Stimulated activated CD4-positive, alpha-beta T cell treated with anti-CD3 and anti-CD28 coated beads, TNF-alpha, amount 100 ng/mL, for 1 hour (primary cell): Measurements from ENCODE around the gene NPW.
A peak's percentile ranks its signal among the peaks of the same experiment; 100 is the strongest.

Experiments
- DNase-seq, 3 donors: peaks; one replicate each; pipeline ENCODE4 v3.0.0-alpha.2; 2020; ENCODE audit warnings: low read depth in 3 of 3, low spot score in 1 of 3

NPW gene

DNA sequence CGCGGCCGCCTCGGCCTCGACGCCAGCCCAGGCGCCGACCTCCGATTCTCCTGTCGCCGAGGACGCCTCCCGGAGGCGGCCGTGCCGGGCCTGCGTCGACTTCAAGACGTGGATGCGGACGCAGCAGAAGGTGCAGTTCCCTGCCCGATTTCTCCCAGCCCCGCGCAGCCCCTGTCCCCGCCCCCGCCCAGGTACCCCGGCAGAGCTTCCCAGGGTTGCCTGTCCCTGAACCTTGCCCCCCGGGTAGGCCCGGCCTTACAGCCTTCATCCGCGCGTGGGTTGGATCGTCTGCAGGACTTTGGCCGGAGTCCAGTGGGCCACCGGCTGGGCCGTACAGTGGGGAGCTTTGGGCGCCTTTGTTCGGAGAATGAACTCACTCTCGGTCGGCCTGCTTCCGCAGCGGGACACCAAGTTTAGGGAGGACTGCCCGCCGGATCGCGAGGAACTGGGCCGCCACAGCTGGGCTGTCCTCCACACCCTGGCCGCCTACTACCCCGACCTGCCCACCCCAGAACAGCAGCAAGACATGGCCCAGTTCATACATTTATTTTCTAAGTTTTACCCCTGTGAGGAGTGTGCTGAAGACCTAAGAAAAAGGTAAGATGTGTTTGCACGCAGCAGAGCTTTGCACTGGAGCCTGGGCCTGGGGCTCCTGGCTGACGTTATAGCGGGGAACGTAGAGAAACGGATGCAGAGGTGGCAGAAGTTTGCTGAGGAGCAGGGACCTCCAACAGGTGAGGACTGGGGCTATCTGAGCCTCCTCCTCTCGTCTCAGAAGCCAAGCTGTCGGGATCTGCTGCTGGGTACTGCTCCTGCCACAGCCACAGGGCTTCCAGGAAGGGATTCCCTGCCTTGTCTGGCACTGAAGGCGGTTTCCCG, 35.0 kb upstream of the NPW start:
- no peak for DNase-seq

DNA sequence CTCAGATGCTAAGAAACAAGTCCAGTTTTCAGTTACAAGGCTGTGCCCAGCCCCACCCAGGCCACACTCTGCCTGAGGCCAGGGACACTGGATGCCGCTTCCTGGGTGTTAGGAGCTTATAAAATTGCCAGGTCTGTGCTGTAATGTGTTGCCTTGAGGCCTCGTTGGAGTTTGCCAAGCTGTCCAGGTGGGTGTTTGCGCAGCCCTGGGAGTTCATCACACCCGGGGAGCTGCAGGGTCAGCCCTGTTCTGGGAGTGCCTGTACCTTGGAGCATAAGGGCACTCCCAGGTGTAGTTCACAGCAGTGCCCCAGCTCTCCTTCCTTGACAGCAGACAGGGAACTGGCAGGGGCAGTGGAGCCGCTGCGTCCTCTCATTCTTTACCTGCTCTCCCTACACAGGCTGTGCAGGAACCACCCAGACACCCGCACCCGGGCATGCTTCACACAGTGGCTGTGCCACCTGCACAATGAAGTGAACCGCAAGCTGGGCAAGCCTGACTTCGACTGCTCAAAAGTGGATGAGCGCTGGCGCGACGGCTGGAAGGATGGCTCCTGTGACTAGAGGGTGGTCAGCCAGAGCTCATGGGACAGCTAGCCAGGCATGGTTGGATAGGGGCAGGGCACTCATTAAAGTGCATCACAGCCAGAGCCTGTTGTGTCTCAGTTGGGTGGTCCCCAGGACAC, 34.0 kb upstream of the NPW start:
- DNase-seq: no peak

DNA sequence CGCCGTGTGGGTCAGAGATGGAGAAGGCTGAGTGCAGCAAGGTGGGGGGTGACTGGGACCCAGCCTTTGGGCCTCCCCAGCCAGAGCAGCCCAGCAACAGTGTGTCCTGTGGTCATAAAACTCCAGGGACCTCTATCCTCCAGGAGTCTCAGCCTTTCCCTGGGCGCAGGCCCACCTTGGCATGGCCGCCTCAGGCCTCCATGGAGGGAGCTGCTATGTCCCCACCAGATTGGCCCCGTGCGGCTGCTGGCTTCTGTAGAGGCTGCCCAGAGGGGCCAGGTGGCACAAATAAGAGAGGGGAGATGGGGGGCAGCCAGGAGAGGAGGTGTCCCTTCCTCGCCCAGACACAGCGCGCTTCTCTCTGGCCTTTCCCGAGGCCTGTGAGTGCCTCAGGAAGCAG, 32.4 kb upstream of the NPW start:
- no peak for DNase-seq

DNA sequence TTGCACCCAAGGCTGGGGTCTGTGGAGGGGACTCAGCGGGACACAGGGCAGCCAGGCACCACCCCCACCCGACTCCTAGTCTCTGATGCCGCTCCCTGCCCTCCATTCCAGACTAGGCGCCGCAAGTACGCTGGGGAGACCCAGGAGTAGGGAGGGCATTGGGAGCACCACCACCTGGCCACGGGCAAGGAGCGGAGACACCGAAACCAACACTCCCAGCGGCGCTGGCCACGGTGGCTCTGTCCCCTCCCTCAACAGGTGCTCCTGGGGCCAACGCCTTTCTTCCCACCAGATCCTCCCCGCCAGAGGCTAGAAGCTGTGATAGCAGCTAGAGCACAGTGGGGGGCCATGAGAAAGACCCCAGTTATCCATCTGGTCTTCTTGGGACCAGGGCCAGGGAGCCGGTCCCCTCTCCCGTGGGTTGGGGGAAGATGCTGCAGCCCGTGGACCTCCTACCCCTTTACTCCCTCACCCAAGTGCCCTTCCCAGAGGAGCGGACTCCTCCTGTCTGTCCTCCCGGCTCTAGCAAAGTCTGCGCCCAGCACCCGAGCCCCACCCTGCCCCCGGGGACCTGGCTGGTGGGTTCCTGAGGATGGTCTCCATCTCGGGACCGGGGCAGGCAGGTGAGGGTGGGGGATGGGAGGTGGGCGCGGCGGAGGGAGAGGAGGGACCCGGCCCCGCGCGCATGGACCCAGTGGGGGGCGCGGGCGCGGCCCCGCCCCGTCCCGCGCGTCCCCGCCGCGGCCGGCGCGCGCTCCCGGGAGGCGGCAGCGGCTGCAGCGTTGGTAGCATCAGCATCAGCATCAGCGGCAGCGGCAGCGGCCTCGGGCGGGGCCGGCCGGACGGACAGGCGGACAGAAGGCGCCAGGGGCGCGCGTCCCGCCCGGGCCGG, 30.1 kb upstream of the NPW start, which contains the start of gene SYNGR3:
Gene SYNGR3 (plus strand): TSS at position 762 of the 892 bp plus-strand sequence. CDS start 133 bp downstream, outside the sequence.
- DNase-seq: no peak

DNA sequence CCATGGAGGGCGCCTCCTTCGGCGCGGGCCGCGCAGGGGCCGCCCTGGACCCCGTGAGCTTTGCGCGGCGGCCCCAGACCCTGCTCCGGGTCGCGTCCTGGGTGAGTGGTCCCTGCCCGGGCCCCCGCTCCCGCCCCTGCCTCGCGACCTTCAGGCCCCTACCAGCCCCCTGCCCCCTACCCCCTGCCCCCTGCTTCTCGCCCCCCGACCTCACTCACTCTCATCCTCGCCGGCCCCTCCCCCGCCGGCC, 29.6 kb upstream of the NPW start:
- DNase-seq: no peak

DNA sequence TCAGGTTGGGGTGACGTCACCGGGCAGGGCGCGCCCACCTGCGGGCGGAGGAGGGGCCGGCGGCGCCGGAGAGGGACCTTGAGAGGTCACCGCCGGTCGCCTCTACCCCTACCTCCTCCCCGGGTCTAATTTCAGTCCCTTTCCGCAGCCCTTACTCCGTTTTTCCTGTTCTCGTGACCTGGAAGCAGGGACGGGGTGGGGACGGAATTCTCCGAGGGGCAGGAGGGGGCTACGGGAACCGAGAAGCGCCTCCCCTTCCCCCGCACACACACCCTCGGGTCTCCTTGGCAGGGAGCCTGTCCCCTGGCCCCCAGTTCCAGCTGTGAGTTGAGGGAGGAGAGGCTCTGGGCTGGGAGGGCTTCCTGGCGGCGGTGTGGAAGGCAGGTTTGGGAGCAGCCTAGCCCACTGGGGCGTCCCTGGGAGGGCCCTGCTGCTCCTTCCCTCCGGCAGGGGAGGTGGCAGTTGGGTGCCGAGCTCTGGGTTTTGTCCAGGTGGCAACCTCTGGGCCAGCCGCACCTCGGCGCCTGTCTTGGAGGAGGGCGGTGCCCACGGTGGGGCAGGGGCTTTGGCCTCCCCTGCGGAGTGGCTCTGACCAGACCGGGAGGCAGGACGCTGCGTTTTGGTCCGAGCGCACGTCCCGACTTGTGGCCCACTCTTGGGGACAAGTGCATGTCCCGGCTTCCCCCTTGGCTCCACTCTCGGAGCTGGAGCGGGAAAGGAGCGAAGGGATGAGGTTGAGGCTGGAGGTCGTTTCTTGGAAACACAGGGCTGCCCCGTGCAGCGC, 29.0 kb upstream of the NPW start:
- DNase-seq: no peak

DNA sequence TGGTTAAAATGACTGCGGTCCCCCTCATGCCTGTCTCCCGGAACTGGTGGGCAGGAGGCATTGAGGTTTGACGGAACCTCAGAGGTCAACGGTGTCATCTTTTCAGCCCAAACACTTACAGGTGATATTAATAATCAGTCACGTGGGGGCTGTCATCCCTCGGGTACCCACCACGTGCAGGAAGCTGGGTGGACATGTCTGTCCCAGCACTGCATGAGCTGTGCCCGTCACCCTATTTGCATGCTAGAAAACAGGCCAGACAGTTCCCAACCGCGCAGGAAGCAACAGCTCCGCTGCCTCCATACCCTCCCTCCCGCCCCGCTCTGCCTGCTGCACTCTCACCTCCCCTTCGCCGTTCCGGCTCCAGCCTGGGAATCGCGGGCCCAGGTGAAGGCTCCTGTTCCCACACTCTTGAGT, 28.4 kb upstream of the NPW start:
- DNase-seq: no peak

DNA sequence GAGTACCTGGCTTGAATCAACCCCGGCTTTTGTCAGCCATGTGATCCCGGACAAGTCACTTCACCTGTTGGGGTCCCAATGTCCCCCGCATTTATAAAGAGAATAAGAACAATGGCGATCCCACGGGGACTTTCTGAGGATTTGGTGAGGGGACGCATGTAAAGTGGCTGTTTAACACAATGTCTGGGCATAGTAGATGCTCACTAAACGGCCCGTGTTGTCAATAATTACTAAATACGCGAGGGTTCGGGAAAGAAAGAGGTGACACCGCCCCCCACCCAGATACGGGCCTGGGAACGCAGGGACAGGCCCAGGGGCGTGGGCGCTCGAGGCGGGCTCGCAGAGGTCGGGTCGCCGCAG, 28.0 kb upstream of the NPW start:
- no peak for DNase-seq

DNA sequence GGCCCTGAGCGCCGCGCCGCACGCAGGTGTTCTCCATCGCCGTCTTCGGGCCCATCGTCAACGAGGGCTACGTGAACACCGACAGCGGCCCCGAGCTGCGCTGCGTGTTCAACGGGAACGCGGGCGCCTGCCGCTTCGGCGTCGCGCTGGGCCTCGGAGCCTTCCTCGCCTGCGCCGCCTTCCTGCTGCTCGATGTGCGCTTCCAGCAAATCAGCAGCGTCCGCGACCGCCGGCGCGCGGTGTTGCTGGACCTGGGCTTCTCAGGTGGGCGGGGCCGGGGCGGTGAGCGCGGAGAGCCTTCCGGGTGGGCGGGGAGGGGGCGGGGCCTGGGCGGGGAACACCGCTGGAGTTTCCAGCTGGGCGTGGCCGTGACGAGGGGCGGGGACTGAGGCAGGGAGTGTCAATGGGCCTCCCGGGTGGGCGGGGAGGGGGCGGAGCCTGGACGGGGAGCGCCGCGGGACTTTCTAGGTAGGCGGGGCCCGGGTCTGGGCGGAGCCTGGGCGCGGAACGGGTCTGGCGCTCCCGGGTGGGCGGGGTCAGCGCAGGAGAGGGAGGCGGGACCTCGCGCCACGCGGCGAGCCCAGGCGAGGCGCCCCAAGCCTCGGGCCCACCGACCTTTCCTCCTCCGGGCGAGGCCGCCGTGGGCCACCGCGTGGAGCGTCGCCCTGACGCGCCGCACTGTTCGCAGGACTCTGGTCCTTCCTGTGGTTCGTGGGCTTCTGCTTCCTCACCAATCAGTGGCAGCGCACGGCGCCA, 27.5 kb upstream of the NPW start:
- peak; percentile 96 to 99 (median 97) for DNase-seq

DNA sequence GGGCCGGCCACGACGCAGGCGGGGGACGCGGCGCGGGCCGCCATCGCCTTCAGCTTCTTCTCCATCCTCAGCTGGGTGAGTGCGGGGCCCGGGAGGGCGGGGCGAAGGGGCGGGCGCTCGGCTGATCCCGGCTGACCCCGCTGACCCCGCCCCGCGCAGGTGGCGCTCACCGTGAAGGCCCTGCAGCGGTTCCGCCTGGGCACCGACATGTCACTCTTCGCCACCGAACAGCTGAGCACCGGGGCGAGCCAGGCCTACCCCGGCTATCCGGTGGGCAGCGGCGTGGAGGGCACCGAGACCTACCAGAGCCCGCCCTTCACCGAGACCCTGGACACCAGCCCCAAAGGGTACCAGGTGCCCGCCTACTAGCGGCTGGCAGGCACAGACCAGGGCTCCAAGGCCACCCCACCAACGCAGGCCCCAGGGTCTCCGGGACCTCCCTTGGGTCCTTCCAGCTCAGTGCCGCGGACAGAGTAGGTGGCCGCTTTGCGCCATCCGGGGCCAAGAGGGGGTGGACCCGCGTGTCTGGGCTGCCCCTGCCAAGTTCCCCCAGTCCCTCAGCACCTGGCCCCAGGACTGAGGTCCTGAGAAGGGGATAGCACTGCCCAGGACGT, 26.8 kb upstream of the NPW start:
- no peak for DNase-seq

DNA sequence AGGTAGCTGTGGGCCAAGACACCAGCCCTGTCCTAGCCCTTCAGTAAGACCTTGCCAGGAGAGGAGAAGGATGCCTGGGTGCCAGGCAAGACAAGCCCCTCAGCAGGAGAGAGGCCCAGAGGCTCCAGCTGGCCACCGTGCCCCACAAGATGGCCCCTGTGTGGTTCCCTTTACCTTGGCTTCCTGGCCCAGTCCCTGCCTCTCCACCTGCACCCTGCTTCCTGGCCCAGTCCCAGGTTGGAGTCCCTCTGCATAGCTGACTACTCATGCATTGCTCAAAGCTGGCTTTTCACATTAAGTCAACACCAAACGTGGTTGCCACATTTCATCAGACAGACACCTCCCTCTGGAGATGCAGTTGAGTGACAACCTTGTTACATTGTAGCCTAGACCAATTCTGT, 25.9 kb upstream of the NPW start:
- DNase-seq: no peak

DNA sequence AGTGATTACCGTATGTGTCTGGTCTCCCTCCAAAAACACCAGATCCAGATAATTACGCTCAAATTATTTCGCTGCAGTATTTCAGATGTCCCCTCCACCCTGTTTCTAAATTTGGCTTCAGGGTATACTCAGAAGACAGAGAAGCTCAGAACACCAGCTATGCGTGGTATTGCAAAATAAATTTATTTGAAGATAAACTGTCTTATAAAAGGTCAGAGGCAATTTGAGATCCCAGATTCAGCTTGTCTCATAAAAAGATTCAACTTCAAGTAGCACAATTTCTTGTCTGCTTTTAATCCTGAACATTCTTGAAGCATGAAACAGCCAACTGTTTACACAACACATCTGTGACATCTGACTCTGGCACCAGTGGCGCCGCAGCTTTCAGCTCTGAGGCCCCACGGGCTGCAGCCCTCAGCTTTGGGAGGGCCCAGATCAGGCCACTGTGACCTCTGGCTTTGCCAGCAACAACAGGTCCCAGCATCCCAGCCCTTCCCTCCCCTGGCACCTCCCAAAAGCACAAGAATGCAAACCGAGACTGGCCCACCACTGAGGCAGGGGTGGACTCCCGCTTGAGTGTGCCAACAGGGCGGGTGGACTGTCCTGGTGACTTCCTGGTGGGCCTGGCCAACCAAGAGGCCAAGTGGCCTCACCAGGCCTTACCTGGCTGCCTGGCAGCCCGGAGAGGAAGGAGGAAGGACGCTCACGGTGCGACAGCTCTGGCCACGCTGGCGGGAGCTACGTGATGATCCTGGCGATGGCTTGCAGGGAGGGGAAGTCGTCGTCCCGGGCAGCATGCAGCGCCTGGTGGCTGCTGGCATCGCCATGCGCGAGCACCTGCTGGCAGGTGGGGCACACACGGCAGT, 21.9 kb upstream of the NPW start:
- no peak for DNase-seq

DNA sequence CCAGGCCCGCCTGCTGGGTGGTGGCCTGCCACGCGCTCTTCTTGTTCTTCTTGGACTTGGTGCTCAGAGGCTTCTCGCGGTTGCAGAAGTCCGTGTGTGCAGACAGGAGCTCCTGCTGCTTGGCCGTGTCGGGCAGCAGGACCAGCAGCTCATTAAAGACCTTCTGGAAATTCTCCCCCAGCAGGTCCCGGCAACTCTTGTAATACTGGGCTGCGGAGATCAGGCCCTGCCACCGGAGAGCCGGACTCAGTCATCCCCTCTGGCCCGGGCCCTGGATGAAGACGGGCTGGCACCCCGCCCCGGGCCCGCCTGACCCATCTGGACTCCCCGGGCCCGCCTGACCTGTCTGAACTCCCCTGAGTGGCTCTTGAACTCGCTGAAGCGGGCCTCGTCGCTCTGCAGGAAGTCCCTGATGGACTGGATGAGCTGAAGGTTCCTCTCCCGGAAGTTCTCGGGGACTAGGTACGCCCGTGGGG, 21.2 kb upstream of the NPW start:
- DNase-seq: no peak

DNA sequence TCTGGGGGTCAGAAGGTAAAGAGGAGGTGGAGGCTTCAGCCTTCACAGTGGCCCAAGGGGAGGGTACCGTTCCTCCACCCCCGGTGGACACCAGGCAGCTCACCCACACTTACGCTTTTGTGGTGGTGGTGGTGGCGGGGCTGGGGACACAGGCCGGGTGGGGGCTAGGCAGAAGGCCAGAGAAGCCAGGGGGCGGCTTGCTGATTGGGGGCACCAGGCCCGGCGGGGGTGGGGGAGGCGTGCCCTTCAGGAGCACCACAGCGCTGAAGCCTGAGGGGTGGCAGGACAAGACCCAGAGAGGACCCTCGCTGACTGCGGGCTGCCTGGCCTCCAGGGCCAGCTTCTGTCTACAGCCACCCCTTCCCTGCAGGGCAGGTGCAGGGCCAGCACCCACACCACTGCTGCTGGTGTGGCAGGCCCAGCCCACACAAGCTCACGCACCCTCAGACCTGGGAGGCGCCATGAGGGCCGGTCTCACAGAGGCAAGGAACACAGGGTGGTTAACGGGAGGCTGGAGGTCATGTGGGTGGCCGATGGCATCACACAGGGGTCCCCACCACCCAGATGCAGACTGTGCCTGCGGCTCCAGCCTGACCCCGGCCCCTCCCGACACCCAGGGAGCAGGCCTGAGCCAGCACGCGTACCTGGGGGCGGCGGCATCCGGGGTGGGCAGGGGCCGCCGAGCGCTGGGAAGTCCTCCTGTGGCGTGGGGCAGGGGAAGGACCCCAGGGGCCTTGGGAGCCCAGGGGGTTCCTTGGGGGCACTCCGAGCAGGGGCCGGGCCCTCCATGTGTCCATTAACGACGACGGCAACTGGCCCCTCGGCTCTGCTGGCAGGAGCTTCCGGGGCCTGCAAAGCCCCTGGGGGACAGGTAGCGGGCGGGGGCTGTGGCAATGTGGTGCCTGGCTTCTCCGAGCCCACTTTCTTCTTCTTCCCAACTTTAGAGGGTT, 20.5 kb upstream of the NPW start:
- DNase-seq: no peak

DNA sequence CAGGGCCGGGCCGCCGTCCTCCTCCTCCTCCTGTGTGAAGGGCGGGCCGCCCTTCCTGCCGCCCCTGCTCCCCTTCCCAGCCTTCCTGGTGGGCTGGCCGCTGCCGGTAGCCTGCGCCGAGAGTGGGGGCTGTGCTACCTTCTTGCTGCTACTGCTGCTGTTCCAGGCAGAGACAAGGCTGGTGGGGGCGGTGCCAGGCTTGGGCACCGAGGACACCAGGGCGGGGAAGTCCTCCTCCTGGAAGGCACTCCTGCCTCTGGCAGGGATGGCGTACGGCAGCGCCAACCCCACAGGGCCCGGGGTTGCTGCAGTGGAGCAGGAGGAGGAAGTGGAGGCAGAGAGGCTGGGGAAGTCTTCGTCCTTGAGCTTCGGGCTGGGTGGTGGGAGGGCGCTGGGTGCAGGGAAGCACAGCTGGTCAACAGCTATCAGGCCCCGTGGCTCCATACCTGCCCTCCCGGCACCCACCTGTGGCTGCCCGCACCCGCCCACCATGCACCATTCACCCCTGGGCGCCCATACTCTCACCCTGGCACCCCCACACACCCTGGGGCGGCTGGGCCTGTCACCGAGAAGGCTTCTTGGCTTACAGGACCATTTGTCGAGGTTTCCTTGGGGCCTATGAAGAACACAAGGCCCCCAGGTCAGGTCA, 19.6 kb upstream of the NPW start:
- DNase-seq: no peak

DNA sequence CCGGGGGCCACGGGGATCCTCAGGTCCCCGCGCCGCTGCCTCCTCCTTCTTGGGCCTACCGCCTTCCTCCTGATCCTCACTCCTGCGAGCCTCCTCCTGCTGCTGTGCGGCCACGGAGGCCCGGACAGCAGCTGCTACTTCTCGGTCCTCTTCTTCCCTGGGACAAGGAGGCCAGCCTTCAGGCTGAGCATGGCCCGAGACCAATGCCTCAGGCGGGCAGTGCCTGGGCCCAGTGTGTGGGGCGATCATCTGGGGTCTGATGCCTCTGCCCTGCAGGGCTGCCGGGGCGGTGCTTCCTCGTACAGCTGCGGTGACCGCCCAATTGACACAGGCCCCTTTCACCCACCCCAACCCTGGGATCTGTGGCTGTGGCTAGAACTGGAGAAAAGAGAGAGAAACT, 18.6 kb upstream of the NPW start:
- DNase-seq: no peak
